ENCODE data around the gene MMD2. TPM values are rescaled to one million over a fixed set of nuclear protein-coding genes. Genes with fewer than 3 reads are reported as not detected.

MMD2 gene
- total and polyA plus RNA-seq, 2 experiments from 2014 or later = 0.11 to 0.38 TPM

GRCh38 chr7:4888161-4888560 lies 70.8 kb downstream of the MMD2 start:
- Mint-ChIP-seq H3K9me3 (peaks cover 4% of the 10 kb centered on the region), H3K4me3 (no peak overlapping the region), H3K4me1 (0 out of 3 replicates have a peak, but pooled peaks cover 2% of the 10 kb centered on the region), H3K27ac (no peak overlapping the region), H3K27me3 (ENCODE audit: insufficient read depth, low read depth, poor library complexity) (peaks cover 13% of the 10 kb centered on the region), H3K36me3 (ENCODE audit: low read depth) (no peaks in the 10 kb centered on the region)
- H2AFZ ChIP-seq = no peak overlapping the region
- no peak overlapping the region for H3K4me3 ChIP-seq
- no peaks in the 10 kb centered on the region for H3F3A ChIP-seq (replicated peaks; ENCODE audit: low read depth)
- H3K27ac ChIP-seq (ENCODE audit: low read depth) = no peak overlapping the region
- H3K27me3 ChIP-seq (ENCODE audit: insufficient read depth) = no peaks in the 10 kb centered on the region
- TF ChIP-seq NANOG (IDR thresholded peaks at IDR 0.05; ENCODE audit: borderline replicate concordance) = no peak
- no peak for TF ChIP-seq CREB1 (CRISPR knock-in tag; IDR thresholded peaks at IDR 0.05; ENCODE audit: low read depth)
- no peak for TF ChIP-seq POLR2AphosphoS5 (IDR thresholded peaks at IDR 0.05; ENCODE audit: low read depth)
- TF ChIP-seq ZNF114 (CRISPR knock-in tag; IDR thresholded peaks at IDR 0.05) = no peak
- TF ChIP-seq, protein P1, sequence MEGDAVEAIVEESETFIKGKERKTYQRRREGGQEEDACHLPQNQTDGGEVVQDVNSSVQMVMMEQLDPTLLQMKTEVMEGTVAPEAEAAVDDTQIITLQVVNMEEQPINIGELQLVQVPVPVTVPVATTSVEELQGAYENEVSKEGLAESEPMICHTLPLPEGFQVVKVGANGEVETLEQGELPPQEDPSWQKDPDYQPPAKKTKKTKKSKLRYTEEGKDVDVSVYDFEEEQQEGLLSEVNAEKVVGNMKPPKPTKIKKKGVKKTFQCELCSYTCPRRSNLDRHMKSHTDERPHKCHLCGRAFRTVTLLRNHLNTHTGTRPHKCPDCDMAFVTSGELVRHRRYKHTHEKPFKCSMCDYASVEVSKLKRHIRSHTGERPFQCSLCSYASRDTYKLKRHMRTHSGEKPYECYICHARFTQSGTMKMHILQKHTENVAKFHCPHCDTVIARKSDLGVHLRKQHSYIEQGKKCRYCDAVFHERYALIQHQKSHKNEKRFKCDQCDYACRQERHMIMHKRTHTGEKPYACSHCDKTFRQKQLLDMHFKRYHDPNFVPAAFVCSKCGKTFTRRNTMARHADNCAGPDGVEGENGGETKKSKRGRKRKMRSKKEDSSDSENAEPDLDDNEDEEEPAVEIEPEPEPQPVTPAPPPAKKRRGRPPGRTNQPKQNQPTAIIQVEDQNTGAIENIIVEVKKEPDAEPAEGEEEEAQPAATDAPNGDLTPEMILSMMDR (conservative IDR thresholded peaks at IDR 0.05; ENCODE audit: low read depth in 2 of 2) = no peak; a peak in 1 of 4 replicates
- TF ChIP-seq ZNF331 (CRISPR knock-in tag; IDR thresholded peaks at IDR 0.05; ENCODE audit: low read depth) = no peak
- TF ChIP-seq ETS1 (IDR thresholded peaks at IDR 0.05) = no peak
- TF ChIP-seq EZH2 (IDR thresholded peaks at IDR 0.05; ENCODE audit: low read depth, unreplicated experiment) = no peak
- TF ChIP-seq, protein P2, sequence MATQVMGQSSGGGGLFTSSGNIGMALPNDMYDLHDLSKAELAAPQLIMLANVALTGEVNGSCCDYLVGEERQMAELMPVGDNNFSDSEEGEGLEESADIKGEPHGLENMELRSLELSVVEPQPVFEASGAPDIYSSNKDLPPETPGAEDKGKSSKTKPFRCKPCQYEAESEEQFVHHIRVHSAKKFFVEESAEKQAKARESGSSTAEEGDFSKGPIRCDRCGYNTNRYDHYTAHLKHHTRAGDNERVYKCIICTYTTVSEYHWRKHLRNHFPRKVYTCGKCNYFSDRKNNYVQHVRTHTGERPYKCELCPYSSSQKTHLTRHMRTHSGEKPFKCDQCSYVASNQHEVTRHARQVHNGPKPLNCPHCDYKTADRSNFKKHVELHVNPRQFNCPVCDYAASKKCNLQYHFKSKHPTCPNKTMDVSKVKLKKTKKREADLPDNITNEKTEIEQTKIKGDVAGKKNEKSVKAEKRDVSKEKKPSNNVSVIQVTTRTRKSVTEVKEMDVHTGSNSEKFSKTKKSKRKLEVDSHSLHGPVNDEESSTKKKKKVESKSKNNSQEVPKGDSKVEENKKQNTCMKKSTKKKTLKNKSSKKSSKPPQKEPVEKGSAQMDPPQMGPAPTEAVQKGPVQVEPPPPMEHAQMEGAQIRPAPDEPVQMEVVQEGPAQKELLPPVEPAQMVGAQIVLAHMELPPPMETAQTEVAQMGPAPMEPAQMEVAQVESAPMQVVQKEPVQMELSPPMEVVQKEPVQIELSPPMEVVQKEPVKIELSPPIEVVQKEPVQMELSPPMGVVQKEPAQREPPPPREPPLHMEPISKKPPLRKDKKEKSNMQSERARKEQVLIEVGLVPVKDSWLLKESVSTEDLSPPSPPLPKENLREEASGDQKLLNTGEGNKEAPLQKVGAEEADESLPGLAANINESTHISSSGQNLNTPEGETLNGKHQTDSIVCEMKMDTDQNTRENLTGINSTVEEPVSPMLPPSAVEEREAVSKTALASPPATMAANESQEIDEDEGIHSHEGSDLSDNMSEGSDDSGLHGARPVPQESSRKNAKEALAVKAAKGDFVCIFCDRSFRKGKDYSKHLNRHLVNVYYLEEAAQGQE (IDR thresholded peaks at IDR 0.05; ENCODE audit: unreplicated experiment) = no peak
- no peak for TF ChIP-seq ZNF462 (CRISPR knock-in tag; IDR thresholded peaks at IDR 0.05)
- no peak for TF ChIP-seq JUNB (IDR thresholded peaks at IDR 0.05; ENCODE audit: unreplicated experiment)
- no peak for TF ChIP-seq STAT1 (IDR thresholded peaks at IDR 0.05; ENCODE audit: unreplicated experiment)
- TF ChIP-seq EZH2phosphoT487 (IDR thresholded peaks at IDR 0.05; ENCODE audit: unreplicated experiment) = no peak
- DNase-seq (ENCODE audit: low spot score) = no peak
- H3K36me3 ChIP-seq (ENCODE audit: insufficient read depth) = no peaks in the 10 kb centered on the region
- H3K4me2 ChIP-seq = no peak overlapping the region
- H4K20me1 ChIP-seq (replicated peaks; ENCODE audit: insufficient read depth) = no peaks in the 10 kb centered on the region
- no peaks in the 10 kb centered on the region for H3K79me2 ChIP-seq (replicated peaks; ENCODE audit: insufficient read depth)
- ATAC-seq = no peak
- H3K9me2 ChIP-seq (ENCODE audit: insufficient read depth) = no peaks in the 10 kb centered on the region
- 0 out of 2 replicates have a peak, but pooled peaks cover 4% of the 10 kb centered on the region for H3K4me1 ChIP-seq (ENCODE audit: insufficient read depth)

Data from GM23338 (cell line).